ENCODE measurements around the gene KIAA0586. TPM values are rescaled to one million over a fixed set of nuclear protein-coding genes. Genes with fewer than 3 reads are reported as not detected.

Gene KIAA0586
- total and polyA plus RNA-seq, 2 donors = 9.5 to 45.9 TPM

- H3K4me1 ChIP-seq (ENCODE audit: insufficient read depth) = no peaks in the 10 kb centered on the region
- H3K36me3 ChIP-seq (ENCODE audit: insufficient read depth) = no peaks in the 10 kb centered on the region
- no peak overlapping the region for H3K4me3 ChIP-seq (ENCODE audit: low read depth, low read length)
- no peak overlapping the region for H3K27ac ChIP-seq (ENCODE audit: low read depth)
- no peak for DNase-seq (ENCODE audit: extremely low spot score)
- WGBS = 83% methylated on average over 11 of the region's 11 CpGs
Observed at GRCh38 chr14:58598804-58599525, 171.4 kb downstream of the KIAA0586 start.

DNA sequence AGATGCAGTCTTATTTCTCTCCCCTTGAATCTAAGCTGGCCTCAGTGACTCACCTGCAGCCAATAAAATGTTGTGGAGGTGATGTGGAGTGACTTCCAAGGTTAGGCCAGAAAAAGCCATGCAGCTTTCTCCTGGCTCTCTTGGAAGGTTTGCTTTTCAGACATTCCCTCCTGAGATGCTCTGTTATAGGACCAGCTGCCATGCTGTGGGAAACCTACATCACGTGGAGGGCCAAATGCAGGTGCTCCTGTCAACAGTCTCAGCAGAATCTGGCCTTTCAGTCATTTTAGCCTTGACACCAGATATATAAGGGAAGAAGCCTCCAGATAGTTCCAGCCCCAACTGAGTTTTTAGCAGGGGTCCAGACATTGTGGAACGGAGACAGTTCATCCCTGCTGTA lies 172.2 kb downstream of the KIAA0586 start:
- Histone ChIP-seq H3K27ac (ENCODE audit: low read depth) (no peak overlapping the region), H3K4me3 (ENCODE audit: low read depth, low read length) (no peak overlapping the region), H3K4me1 (ENCODE audit: insufficient read depth) (no peaks in the 10 kb centered on the region), H3K36me3 (ENCODE audit: insufficient read depth) (no peaks in the 10 kb centered on the region)
- DNase-seq (ENCODE audit: extremely low spot score) = no peak
- 95% methylated on average over 2 of the region's 2 CpGs for WGBS

Small RNA genes within 50 kb of the gene (small RNA-seq; reads per million reads assigned to genes)
- gene HSBP1P1 (not detected), gene RF00019 (not detected)

Other genes starting within 250 kb of the KIAA0586 start
- 79.5 TPM for gene ACTR10, start 227.6 kb upstream of the KIAA0586 start, total RNA-seq
- gene ACTR10, start 227.6 kb upstream of the KIAA0586 start, polyA plus RNA-seq = 73.5 TPM
- gene PSMA3, start 182.9 kb upstream of the KIAA0586 start, total RNA-seq = 63.4 TPM
- gene PSMA3, start 182.9 kb upstream of the KIAA0586 start, polyA plus RNA-seq = 126 TPM
- 39.5 TPM for gene ARID4A, start 129.2 kb upstream of the KIAA0586 start, total RNA-seq
- gene ARID4A, start 129.2 kb upstream of the KIAA0586 start, polyA plus RNA-seq = 12.1 TPM
- not detected for gene TOMM20L, start 31.8 kb upstream of the KIAA0586 start, total RNA-seq
- 0.34 TPM for gene TOMM20L, start 31.8 kb upstream of the KIAA0586 start, polyA plus RNA-seq
- 37.2 TPM for gene TIMM9, start 188 bp upstream of the KIAA0586 start, total RNA-seq
- gene TIMM9, start 188 bp upstream of the KIAA0586 start, polyA plus RNA-seq = 44.0 TPM
- gene DACT1, start 210.2 kb downstream of the KIAA0586 start, total RNA-seq = 83.9 TPM
- 12.4 TPM for gene DACT1, start 210.2 kb downstream of the KIAA0586 start, polyA plus RNA-seq

Data from urinary bladder (tissue), 4 donors.